Breast epithelium (tissue), 4 donors: Measurements from ENCODE around the gene CYFIP2. TPM values are rescaled to one million over a fixed set of nuclear protein-coding genes. Genes with fewer than 3 reads are reported as not detected.

Experiments used
- DNase-seq, 2 donors: peaks; one replicate each; pipeline ENCODE4 v3.0.0-alpha.2; 2019; ENCODE audit warnings: low spot score in 2 of 2
- H3K27ac ChIP-seq, 2 donors: fragments of 200-600 bp; sonication (generic) in 1 of 2; one replicate each; pipeline ENCODE4 v1.5.1; 2016 to 2019; ENCODE audit warnings: mild to moderate bottlenecking in 1 of 2
- H3K27me3 ChIP-seq, 2 donors: fragments of 200-600 bp; sonication (generic) in 1 of 2; one replicate each; pipeline versions ENCODE4 v1.5.1 to v1.6.0; 2017 to 2019; ENCODE audit warnings: control low read depth in 1 of 2, mild to moderate bottlenecking in 1 of 2
- H3K36me3 ChIP-seq: fragments of 200-600 bp; one replicate; pipeline ENCODE4 v1.5.1; 2019
- H3K4me1 ChIP-seq, 2 donors: fragments of 200-600 bp; sonication (generic); one replicate each; pipeline ENCODE4 v1.5.1; 2016 to 2019; ENCODE audit warnings: control low read depth in 1 of 2
- H3K4me3 ChIP-seq, 3 donors: fragments of 200-600 bp; sonication (generic); 1 replicate in 2 of 3; 2 replicates in 1 of 3; pipeline ENCODE4 v1.5.1; 2016 to 2019; ENCODE audit warnings: mild to moderate bottlenecking in 3 of 3, moderate library complexity in 2 of 3
- H3K9me3 ChIP-seq, 2 donors: fragments of 200-600 bp; sonication (generic) in 1 of 2; one replicate each; pipeline ENCODE4 v1.5.1; 2016 to 2019; ENCODE audit warnings: control low read depth in 1 of 2
- POLR2A ChIP-seq: fragments of 450-650 bp; IDR thresholded peaks from one replicate; pipeline ENCODE4 v1.6.1; 2016; ENCODE audit warnings: antibody characterized with exemption, mild to moderate bottlenecking, moderate library complexity
- POLR2AphosphoS5 ChIP-seq, 3 donors: sonication (generic); formaldehyde crosslinking; IDR thresholded peaks; one replicate each; pipeline ENCODE4 v1.6.1; 2017; ENCODE audit warnings: antibody characterized with exemption in 3 of 3
- intact Hi-C: fragments of 100-400 bp; cut with DNase I; formaldehyde crosslinking; loops from one replicate; pipeline ENCODE4 v1.15.1; 2023; ENCODE audit warnings: low total_unique reads
- total RNA-seq, 3 donors: library from RNA; depleted of rRNA; stranded (reverse); fragments of >200 nt; gene quantifications; one replicate each; pipeline ENCODE4 v1.1.0, GENCODE V29; 2016
- TF ChIP-seq, protein P1 (sequence below), 3 donors: fragments of 450-650 bp; IDR thresholded peaks; one replicate each; pipeline ENCODE4 v1.5.1; 2016 to 2017; ENCODE audit warnings: antibody characterized with exemption in 3 of 3, mild to moderate bottlenecking in 3 of 3, moderate library complexity in 3 of 3

Gene CYFIP2
- total RNA-seq, 3 donors from 2014 or later = 6.2 to 15.5 (median 12.1) TPM

DNA sequence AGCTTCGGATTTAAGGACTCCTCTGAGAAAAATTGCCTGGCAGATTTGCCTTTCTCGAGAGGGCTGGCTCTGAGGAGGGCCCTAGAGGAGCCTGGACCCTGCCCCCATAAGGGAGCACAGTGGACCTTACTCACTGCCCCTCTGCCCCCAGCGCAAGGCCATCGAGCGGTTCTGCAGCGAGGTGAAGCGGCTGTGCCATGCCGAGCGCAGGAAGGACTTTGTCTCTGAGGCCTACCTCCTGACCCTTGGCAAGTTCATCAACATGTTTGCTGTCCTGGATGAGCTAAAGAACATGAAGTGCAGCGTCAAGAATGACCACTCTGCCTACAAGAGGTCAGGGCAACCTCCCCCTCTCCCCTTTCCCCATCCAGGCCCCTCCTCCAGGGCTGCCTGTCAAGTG lies 34.6 kb downstream of the CYFIP2 start:
- Histone ChIP-seq H3K4me3 (no peak overlapping the region), H3K27ac (no peak overlapping the region), H3K4me1 (no peaks in the 10 kb centered on the region), H3K9me3 (no peaks in the 10 kb centered on the region), H3K27me3 (no peaks in the 10 kb centered on the region), H3K36me3 (no peaks in the 10 kb centered on the region)
- no peak for DNase-seq
- intact Hi-C loops = loop anchor here (10.0 kb wide), 1 partner anchor 344 kb away; no protein-coding TSS in a partner anchor
- TF ChIP-seq POLR2A = no peak
- TF ChIP-seq, protein P1, sequence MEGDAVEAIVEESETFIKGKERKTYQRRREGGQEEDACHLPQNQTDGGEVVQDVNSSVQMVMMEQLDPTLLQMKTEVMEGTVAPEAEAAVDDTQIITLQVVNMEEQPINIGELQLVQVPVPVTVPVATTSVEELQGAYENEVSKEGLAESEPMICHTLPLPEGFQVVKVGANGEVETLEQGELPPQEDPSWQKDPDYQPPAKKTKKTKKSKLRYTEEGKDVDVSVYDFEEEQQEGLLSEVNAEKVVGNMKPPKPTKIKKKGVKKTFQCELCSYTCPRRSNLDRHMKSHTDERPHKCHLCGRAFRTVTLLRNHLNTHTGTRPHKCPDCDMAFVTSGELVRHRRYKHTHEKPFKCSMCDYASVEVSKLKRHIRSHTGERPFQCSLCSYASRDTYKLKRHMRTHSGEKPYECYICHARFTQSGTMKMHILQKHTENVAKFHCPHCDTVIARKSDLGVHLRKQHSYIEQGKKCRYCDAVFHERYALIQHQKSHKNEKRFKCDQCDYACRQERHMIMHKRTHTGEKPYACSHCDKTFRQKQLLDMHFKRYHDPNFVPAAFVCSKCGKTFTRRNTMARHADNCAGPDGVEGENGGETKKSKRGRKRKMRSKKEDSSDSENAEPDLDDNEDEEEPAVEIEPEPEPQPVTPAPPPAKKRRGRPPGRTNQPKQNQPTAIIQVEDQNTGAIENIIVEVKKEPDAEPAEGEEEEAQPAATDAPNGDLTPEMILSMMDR (IDR thresholded peaks at IDR 0.05) = no peak
- no peak for TF ChIP-seq POLR2AphosphoS5 (IDR thresholded peaks at IDR 0.05)

DNA sequence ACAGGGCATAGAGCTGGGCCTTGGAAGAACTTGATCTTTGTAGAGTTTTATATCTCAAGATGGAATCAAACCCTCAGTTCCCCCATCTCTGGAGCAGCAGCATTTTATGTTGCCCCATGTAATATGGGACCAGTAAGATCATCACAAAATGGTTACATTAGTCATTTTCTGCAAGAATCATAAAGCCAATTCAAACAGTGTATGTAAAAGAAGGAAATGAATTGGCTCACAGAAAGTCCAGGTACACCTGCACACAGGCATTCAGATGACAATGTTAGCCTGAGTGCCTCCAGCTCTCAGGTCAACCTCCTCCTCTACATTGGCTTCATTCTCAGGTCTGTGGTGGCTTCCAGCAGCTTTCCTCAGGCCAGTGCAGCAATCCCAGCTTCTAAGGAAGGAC lies 35.1 kb downstream of the CYFIP2 start:
- Histone ChIP-seq H3K9me3 (no peaks in the 10 kb centered on the region), H3K36me3 (no peaks in the 10 kb centered on the region), H3K4me1 (no peaks in the 10 kb centered on the region), H3K4me3 (no peak overlapping the region), H3K27me3 (no peaks in the 10 kb centered on the region), H3K27ac (no peak overlapping the region)
- DNase-seq = no peak
- no peak for TF ChIP-seq POLR2AphosphoS5 (IDR thresholded peaks at IDR 0.05)
- TF ChIP-seq, protein P1 (IDR thresholded peaks at IDR 0.05) = no peak
- TF ChIP-seq POLR2A = no peak
- intact Hi-C loops = loop anchor here (10.0 kb wide), 1 partner anchor 344 kb away; no protein-coding TSS in a partner anchor

DNA sequence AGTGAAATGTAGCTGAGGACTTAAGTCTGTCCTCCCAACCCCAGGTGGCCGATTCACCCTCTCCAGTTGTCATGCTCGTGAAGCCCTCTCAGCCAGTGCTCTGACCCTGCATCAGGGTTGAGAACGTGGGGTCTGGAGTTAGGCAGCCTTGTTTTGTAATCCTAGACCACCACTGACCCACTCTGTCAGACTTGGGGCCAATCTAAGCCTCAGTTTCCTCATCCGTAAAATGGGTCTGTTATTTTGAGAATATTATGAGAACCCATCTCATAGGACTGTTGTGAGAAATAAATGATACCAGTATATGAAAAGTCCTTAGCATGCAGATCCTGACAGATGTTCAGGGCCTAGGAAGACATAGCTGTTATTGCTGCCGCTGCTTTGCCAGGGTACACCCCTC lies 37.1 kb downstream of the CYFIP2 start:
- no peak overlapping the region for H3K27ac ChIP-seq
- no peak for DNase-seq
- H3K4me3 ChIP-seq = no peak overlapping the region
- H3K27me3 ChIP-seq = no peaks in the 10 kb centered on the region
- no peak for TF ChIP-seq POLR2A
- TF ChIP-seq POLR2AphosphoS5 (IDR thresholded peaks at IDR 0.05) = no peak
- H3K36me3 ChIP-seq = no peaks in the 10 kb centered on the region
- intact Hi-C loops = loop anchor here (10.0 kb wide), 1 partner anchor 342 kb away; no protein-coding TSS in a partner anchor
- no peaks in the 10 kb centered on the region for H3K4me1 ChIP-seq
- no peaks in the 10 kb centered on the region for H3K9me3 ChIP-seq

DNA sequence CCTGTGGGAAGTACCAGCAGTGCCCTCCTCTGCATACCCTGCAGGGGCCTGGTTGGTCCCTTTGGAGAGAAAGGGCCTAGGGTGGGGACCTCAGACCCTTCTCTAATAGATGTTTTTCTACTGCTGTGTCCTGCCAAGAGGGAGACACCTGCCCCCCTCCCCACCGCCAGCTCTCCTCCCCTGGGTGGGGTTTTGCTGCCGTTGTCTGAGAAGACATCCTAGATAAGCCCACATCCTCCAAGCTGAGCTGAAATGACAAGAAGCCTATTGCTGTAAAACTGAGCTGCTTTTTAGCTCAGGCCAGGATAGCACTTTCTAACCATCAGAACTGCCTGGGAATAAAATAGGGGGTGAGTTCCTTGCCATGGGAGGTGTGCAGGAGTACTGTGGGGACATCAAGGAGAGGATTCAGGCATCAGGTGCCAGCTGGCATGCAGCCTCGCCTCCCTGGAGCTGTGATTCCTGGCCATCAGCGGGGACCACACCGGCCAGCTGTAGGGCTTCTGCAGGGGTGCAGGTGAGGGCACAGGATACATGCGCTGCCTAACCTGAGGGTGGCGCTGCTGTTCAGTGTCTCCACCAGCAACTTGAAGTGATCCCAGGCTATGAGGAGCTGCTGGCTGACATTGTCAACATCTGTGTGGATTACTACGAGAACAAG lies 37.9 kb downstream of the CYFIP2 start:
- TF ChIP-seq POLR2AphosphoS5 (IDR thresholded peaks at IDR 0.05) = no peak
- no peak for TF ChIP-seq POLR2A
- TF ChIP-seq, protein P1 (IDR thresholded peaks at IDR 0.05) = no peak
- no peak for DNase-seq
- H3K27ac ChIP-seq = no peak overlapping the region
- H3K27me3 ChIP-seq = no peaks in the 10 kb centered on the region
- H3K4me1 ChIP-seq = no peaks in the 10 kb centered on the region
- intact Hi-C loops = loop anchor here (10.0 kb wide), 1 partner anchor 341 kb away; no protein-coding TSS in a partner anchor
- H3K9me3 ChIP-seq = no peaks in the 10 kb centered on the region
- no peaks in the 10 kb centered on the region for H3K36me3 ChIP-seq
- no peak overlapping the region for H3K4me3 ChIP-seq

DNA sequence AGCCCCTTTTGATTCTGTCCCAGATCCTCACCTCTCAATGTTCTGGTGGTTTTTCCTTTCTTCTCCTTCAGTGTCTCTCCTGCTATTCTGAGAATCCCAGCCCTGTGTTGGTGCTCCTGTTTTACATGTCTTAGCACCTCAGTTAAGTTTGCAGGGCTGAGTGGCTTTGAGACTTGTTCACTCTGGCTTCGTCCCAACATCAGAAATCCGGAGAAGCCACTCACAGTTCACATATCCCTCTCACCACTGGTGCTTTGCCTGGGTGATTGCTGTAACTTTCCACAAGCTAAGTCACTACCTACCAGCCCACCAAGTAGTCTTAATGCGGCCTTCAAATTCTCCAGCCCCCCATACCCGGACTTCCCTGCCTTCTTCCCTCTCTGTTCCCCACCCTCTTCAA lies 40.2 kb downstream of the CYFIP2 start:
- no peaks in the 10 kb centered on the region for H3K4me1 ChIP-seq
- H3K36me3 ChIP-seq = no peaks in the 10 kb centered on the region
- intact Hi-C loops = loop anchor here (10.0 kb wide), 1 partner anchor 339 kb away; no protein-coding TSS in a partner anchor
- no peaks in the 10 kb centered on the region for H3K27me3 ChIP-seq
- no peak for DNase-seq
- no peaks in the 10 kb centered on the region for H3K9me3 ChIP-seq
- no peak overlapping the region for H3K27ac ChIP-seq
- no peak overlapping the region for H3K4me3 ChIP-seq
- TF ChIP-seq, protein P1 (IDR thresholded peaks at IDR 0.05) = no peak
- TF ChIP-seq POLR2AphosphoS5 (IDR thresholded peaks at IDR 0.05) (no peak), POLR2A (no peak)
